Stimulated activated CD4-positive, alpha-beta T cell treated with anti-CD3 and anti-CD28 coated beads, Interleukin-12 subunit alpha, Interleukin-12 subunit beta, amount 100 ng/mL, for 4 hours (primary cell): ENCODE data around the gene GPR25.

Source experiments
- DNase-seq: peaks from one replicate; pipeline ENCODE4 v3.0.0-alpha.2; 2020

The GPR25 gene, protein sequence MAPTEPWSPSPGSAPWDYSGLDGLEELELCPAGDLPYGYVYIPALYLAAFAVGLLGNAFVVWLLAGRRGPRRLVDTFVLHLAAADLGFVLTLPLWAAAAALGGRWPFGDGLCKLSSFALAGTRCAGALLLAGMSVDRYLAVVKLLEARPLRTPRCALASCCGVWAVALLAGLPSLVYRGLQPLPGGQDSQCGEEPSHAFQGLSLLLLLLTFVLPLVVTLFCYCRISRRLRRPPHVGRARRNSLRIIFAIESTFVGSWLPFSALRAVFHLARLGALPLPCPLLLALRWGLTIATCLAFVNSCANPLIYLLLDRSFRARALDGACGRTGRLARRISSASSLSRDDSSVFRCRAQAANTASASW

GRCh38 chr1:200872446-200873115 is at the start of gene GPR25:
TSS of gene GPR25 (plus strand) at chr1:200872981. CDS start at chr1:200873038, 57 bp downstream.
- DNase-seq, result no peak

- no peak for DNase-seq
Observed at GRCh38 chr1:200831091-200831490, 41.7 kb upstream of the GPR25 start.

DNA sequence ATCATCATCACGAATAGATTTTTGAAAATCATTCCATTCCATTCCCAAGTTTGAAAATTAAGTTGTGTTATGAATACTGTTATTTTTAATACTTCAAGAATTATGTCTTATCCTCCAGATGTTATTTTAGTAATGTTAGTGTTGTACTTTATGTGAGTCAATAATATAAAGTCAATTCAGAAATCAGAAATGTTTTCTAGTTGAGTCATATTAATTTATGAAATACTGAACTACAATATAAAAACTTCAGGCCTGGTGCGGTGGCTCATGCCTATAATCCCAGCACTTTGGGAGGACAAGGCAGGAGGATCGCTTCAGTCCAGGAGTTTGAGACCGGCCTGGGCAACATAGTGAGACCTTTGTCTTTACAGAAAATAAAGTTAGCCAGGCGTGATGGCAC is 38.4 kb upstream of the GPR25 start:
- no peak for DNase-seq

- DNase-seq, result no peak
Observed at GRCh38 chr1:200836213-200836612, 36.6 kb upstream of the GPR25 start.

DNA sequence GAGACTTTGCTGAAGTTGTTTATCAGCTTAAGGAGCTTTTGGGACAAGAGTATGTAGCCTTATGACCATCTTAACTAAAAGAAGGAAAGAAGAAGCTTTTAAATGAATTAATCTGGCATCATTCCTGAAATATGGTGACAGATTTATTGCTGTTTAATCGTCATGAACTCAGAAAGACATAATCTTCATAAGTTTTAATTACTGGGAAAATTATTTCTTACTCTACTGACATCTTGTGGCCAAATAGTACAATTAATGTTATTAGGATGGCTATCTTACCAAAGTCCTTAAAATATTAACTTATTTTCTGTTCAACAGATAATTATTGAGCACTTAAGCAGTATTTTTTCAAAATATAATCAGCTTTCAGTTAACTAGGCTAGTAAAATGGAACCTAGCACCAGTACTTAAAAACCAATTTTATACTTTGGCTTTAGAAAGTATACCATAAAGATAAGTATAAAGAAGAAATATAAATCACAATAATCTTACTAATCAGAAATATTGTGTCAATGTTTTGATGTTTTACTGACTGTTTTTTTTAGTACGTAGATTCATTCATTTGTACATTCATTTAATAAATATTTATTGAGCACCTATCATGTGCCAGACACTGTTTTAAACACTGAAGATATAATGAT is 34.7 kb upstream of the GPR25 start:
- no peak for DNase-seq

GRCh38 chr1:200838676-200839445 is 33.9 kb upstream of the GPR25 start:
- DNase-seq, result no peak

DNA sequence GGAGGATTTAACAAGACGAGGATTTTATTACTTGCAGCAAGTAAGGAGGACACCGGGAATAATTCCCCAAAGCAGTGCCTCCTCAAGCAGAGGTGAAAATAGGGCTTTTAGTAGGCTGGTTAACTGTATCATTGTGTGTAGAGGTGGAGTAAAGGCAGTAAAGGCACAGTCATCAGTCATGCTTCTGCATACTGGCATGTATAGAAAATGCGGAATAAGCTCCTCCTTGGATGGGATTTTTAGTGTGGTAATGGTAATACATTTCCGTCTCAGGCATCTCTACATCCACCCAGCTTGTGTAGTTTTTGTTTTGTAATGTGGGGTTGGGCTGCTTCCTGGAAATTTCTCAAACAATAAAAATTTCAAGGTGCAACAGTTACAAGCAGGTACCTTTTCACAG is 27.4 kb upstream of the GPR25 start:
- no peak for DNase-seq

GRCh38 chr1:200846398-200846797 is 26.4 kb upstream of the GPR25 start:
- no peak for DNase-seq

GRCh38 chr1:200849430-200849829 is 23.4 kb upstream of the GPR25 start:
- DNase-seq, result no peak

GRCh38 chr1:200850554-200850953 is 22.2 kb upstream of the GPR25 start:
- DNase-seq, result no peak

DNA sequence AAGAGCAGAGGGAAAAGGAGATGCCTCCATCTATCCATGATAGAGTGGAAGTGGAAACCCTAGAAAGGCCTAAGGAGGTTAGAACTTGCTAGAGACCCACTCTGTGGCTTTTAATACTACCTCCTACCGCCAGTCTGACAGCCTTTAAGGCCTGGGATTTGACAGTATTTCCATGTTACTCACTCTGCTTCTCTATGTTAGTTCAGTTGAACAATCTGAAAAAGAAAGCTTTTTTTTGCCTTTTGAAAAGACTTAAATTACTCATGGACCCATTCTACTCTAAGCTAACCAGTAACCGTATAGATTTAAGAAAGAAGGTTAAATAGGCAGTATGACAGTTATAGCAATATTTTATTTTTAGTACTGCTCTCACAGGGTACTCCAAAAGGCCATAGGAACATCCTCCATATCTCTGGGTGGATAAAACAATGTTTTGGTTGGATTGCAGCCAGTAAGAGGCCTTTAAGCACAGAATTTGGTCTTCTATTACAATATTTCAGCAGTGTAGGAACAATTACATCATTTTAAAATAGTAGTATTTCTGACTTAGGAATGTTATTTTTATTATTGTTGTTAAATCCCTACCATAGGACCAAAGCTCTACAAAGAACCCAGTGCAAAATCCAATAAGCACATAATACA is 15.9 kb upstream of the GPR25 start:
- DNase-seq, result no peak

DNA sequence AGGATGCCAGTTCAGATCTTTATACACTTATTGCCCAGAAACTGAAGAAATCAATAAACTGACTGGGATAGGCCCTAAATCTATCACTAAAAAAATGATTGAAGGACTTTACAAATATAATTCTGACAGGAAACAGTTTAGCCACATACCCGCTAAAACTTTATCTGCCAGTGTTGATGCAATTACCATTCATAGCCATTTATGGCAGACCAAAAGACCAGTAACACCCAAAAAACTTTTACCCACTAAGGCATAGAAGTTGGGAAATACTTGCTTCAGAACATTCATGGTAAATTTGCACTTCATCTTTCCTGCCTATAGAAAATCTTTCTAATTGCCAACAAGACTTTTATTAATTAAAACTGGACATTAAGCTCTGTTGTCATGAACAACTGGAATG is 15.0 kb upstream of the GPR25 start:
- DNase-seq, result no peak

- no peak for DNase-seq
Observed at GRCh38 chr1:200861937-200862647, 10.7 kb upstream of the GPR25 start.

GRCh38 chr1:200862713-200863415 is 9.9 kb upstream of the GPR25 start:
- no peak for DNase-seq

DNA sequence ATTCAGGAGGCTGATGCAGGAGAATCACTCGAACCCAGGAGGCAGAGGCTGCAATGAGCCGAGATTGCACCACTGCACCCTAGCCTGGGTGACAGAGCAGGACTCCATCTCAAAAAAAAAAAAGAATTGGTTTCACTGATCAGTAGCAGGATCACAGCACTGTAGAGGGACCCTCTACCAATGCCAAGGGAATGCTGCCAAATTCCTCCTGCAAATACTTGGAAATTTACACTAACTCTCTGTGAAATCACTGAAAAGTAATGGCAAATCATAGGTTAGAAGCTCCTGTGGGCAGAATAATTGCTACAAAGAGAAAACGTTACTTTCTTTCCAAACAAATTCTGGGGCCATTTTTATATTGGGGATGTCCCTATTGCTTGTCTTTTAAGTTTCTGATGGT is 6.7 kb upstream of the GPR25 start:
- no peak for DNase-seq

GRCh38 chr1:200866521-200866920 is 6.3 kb upstream of the GPR25 start:
- DNase-seq, result no peak

DNA sequence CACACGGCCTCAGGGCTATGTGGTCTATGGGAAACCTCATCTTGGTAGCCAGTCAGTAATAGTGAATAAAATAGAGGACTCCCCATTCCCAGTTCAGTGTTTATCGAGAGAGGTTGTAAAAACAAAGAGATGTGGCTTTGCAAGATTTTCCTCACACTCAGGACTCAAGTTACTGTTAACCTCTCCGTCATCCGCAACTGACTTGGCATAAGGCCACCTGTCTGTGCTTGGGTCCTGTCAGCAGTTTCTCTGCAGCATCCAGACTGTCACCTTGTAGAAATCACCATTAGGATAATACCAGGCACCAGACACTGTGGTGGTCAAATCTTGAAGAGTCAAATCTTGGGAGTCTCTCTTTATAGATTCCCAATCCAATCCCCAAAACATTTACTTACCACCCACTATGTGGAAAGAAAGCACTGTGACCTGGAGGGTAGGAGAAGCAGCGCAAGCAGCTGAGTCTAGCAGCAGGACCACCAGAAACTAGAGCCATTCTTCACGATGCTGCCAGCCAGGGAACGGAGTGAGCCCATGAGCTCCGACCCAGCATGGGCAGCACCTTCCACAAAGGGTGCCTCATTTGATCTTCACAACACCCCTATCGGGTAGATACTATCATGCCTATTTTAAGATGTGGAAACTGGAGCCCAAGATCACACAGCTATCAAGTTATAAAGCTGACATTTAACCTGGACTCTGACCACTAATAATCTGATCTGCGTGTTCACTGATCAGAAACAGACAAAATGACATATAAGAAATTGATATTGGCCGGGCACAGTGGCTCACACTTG is 5.6 kb upstream of the GPR25 start:
- DNase-seq, result no peak

DNA sequence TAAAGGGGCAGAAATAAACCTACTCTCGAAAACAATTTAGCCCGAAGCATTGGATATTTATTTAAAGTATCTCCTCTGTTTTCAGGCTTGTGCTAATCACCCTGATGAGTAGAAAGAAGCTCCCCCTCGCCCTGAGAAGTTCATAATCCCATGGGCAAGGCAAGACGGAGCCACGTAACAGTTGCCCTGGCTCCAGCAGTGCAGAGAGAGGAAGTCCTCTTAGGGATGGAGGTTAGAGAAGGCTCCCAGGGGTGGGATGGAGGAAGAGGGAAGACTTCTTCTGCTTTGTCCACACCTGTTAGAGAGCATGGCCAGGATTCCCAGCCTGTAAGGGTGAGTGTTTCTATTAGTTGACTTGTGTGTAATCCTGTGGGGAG is 3.4 kb upstream of the GPR25 start:
- no peak for DNase-seq

GRCh38 chr1:200869753-200870391 is 2.9 kb upstream of the GPR25 start:
- DNase-seq, result no peak

- no peak for DNase-seq
Observed at GRCh38 chr1:200873116-200873670, 412 bp downstream of the GPR25 start.
